ENCODE measurements around the gene LHFPL6. TPM values are rescaled to one million over a fixed set of nuclear protein-coding genes. Genes with fewer than 3 reads are reported as not detected.

Gene LHFPL6
- total and polyA plus RNA-seq, 3 donors from 2014 or later: 37.3 to 65.5 (median 52.1) TPM

DNA sequence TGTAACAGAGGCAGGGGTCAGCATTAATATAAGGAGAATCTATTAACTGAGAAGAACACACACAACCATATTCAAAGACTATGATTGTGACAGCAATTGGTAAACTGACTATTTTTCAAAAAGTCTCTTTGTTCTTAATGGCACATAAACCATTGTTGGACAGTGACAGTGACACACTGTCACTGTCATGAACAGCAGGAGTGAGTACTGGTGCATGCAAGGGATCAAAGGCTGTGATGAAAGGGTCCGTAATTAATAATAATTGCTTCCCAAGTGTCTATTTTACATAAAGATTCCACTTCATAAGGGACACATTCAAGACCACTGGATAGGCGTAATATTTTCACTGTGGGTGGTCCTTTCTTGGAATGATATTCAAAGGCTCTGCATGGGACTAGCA lies 50.7 kb downstream of the LHFPL6 start:
- no peak overlapping the region for H3K4me3 ChIP-seq
- 92% methylated on average over 2 of the region's 2 CpGs for WGBS, 2 donors
- no peak overlapping the region for H3K27ac ChIP-seq
- H3K27me3 ChIP-seq: no peaks in the 10 kb centered on the region
- no peaks in the 10 kb centered on the region for H3K9me3 ChIP-seq
- no peaks in the 10 kb centered on the region for H3K4me1 ChIP-seq
- no peaks in the 10 kb centered on the region for H3K36me3 ChIP-seq (ENCODE audit: low read depth, missing control alignments)
- TF ChIP-seq POLR2A (IDR thresholded peaks at IDR 0.05): no peak
- TF ChIP-seq, protein P1, sequence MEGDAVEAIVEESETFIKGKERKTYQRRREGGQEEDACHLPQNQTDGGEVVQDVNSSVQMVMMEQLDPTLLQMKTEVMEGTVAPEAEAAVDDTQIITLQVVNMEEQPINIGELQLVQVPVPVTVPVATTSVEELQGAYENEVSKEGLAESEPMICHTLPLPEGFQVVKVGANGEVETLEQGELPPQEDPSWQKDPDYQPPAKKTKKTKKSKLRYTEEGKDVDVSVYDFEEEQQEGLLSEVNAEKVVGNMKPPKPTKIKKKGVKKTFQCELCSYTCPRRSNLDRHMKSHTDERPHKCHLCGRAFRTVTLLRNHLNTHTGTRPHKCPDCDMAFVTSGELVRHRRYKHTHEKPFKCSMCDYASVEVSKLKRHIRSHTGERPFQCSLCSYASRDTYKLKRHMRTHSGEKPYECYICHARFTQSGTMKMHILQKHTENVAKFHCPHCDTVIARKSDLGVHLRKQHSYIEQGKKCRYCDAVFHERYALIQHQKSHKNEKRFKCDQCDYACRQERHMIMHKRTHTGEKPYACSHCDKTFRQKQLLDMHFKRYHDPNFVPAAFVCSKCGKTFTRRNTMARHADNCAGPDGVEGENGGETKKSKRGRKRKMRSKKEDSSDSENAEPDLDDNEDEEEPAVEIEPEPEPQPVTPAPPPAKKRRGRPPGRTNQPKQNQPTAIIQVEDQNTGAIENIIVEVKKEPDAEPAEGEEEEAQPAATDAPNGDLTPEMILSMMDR (IDR thresholded peaks at IDR 0.05): no peak
- intact Hi-C loops (cut with DNase I; ENCODE audit: low total_unique reads): no loop called here
- no peak for DNase-seq

DNA sequence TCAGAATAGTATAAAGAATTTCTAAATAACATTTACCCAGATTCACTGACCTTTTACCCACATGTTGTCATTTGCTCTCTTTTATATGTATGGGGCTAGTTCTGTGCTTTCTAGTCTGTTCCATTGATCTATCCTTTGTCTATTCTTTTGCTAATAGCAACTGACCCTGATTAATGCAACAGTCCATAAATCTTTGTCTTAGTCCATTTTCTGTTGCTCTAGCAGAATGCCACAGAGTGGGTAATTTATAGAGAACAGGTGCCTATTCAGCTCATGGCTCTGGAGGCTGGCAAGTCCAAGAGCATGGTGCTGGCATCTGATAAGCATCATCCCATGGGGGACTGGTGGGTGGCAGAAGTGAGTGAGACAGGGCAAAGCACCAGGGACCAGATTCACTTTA lies 52.1 kb downstream of the LHFPL6 start:
- Histone ChIP-seq H3K9me3 (no peaks in the 10 kb centered on the region), H3K4me1 (no peaks in the 10 kb centered on the region), H3K4me3 (no peak overlapping the region), H3K36me3 (ENCODE audit: low read depth, missing control alignments) (no peaks in the 10 kb centered on the region), H3K27me3 (no peaks in the 10 kb centered on the region), H3K27ac (no peak overlapping the region)
- no peak for TF ChIP-seq POLR2A (IDR thresholded peaks at IDR 0.05)
- TF ChIP-seq, protein P1 (IDR thresholded peaks at IDR 0.05): no peak
- intact Hi-C loops (cut with DNase I; ENCODE audit: low total_unique reads): no loop called here
- DNase-seq: no peak

DNA sequence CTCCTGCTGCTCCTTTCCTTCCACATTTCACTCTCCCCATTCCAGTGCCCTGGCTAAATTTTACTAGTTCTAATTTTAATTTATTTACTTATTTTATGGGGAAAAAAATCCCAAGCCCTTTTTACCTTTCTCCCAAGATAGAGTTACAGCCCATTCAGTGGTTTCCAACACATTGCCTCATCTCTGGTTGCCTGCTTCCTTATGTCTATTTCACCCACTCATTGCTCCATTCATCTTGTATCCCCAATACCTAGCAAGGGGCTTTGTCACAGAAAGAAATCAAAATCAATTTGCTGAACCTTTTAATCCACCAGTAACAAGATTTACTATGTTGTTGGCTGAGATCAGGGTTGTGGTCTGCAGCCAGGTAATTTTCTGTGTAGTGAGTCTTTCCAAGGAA lies 55.9 kb downstream of the LHFPL6 start:
- intact Hi-C loops (cut with DNase I; ENCODE audit: low total_unique reads): no loop called here
- Histone ChIP-seq H3K4me3 (no peak overlapping the region), H3K9me3 (no peaks in the 10 kb centered on the region), H3K36me3 (ENCODE audit: low read depth, missing control alignments) (no peaks in the 10 kb centered on the region), H3K4me1 (no peaks in the 10 kb centered on the region), H3K27me3 (no peaks in the 10 kb centered on the region), H3K27ac (no peak overlapping the region)
- TF ChIP-seq, protein P1 (IDR thresholded peaks at IDR 0.05): no peak
- no peak for TF ChIP-seq POLR2A (IDR thresholded peaks at IDR 0.05)
- DNase-seq: no peak

DNA sequence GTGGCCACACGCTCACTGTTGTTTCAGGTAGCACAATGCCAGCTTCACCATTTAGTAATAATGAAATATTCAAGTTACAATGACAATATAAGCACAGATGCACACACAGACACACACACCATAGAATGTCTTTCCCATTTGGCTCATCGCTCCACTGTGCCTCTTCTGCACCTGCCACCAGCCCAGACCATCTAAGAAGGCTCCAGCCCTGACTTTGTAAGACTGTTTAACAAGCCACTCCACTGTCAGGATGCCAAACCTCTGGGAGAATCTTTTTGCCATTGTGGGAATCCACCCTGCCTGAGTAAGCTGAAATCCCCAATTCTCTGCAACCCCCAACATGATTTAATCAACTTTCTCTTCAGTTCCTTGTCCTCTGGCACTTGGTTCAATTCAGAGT lies 60.6 kb downstream of the LHFPL6 start:
- 88 to 95% methylated on average over 2 of the region's 2 CpGs for WGBS, 2 donors
- DNase-seq: no peak
- H3K4me3 ChIP-seq: no peak overlapping the region

More for the DNA sequence above, 60.6 kb downstream of the LHFPL6 start:
- H3K4me1 ChIP-seq: no peaks in the 10 kb centered on the region
- intact Hi-C loops (cut with DNase I; ENCODE audit: low total_unique reads): no loop called here
- H3K27ac ChIP-seq: no peak overlapping the region
- TF ChIP-seq POLR2A (IDR thresholded peaks at IDR 0.05): no peak
- TF ChIP-seq, protein P1 (IDR thresholded peaks at IDR 0.05): no peak
- H3K27me3 ChIP-seq: no peaks in the 10 kb centered on the region
- H3K36me3 ChIP-seq (ENCODE audit: low read depth, missing control alignments): no peaks in the 10 kb centered on the region
- H3K9me3 ChIP-seq: no peaks in the 10 kb centered on the region
